HG03135 (cell line): Measurements from ENCODE around the gene PSORS1C1.

ENCODE experiments used
- ATAC-seq: cut with Tn5 transposase; IDR thresholded peaks from one replicate; pipeline ENCODE4 v1.9.1; 2021; ENCODE audit warnings: mild to moderate bottlenecking, moderate library complexity; ENCODE audit not compliant: unreplicated experiment

Gene PSORS1C1

GRCh38 chr6:31125162-31125561, 10.6 kb downstream of the PSORS1C1 start:
- ATAC-seq = no peak

GRCh38 chr6:31125586-31126363, 11.2 kb downstream of the PSORS1C1 start:
- ATAC-seq = no peak

GRCh38 chr6:31126396-31127175, 12.0 kb downstream of the PSORS1C1 start:
- ATAC-seq = no peak

- no peak for ATAC-seq
These were observed 13.6 kb downstream of the PSORS1C1 start for GRCh38 chr6:31128093-31128676.

- no peak for ATAC-seq
These were observed 14.5 kb downstream of the PSORS1C1 start for GRCh38 chr6:31129130-31129529.

GRCh38 chr6:31130751-31131150, 16.2 kb downstream of the PSORS1C1 start:
- ATAC-seq = no peak

GRCh38 chr6:31131595-31131994, 17.0 kb downstream of the PSORS1C1 start:
- no peak for ATAC-seq

- no peak for ATAC-seq
These were observed 18.2 kb downstream of the PSORS1C1 start for GRCh38 chr6:31132806-31133205.

- ATAC-seq = no peak
These were observed 21.1 kb downstream of the PSORS1C1 start for GRCh38 chr6:31135710-31136109.

GRCh38 chr6:31138982-31139381, 24.4 kb downstream of the PSORS1C1 start, which contains the start of gene PSORS1C2:
PSORS1C2 (minus strand) TSS chr6:31139066; CDS start chr6:31139026, 40 bp downstream.
- no peak for ATAC-seq

- ATAC-seq = no peak
These were observed 25.0 kb downstream of the PSORS1C1 start for GRCh38 chr6:31139599-31139998.

GRCh38 chr6:31140643-31141042, 26.0 kb downstream of the PSORS1C1 start:
- no peak for ATAC-seq

GRCh38 chr6:31142361-31142761, 27.8 kb downstream of the PSORS1C1 start:
- no peak for ATAC-seq

GRCh38 chr6:31143148-31143547, 28.5 kb downstream of the PSORS1C1 start:
- ATAC-seq = no peak

GRCh38 chr6:31144296-31144969, 29.8 kb downstream of the PSORS1C1 start:
- ATAC-seq = no peak

GRCh38 chr6:31144970-31145340, 30.4 kb downstream of the PSORS1C1 start:
- no peak for ATAC-seq

GRCh38 chr6:31145386-31145785, 30.8 kb downstream of the PSORS1C1 start:
- no peak for ATAC-seq

GRCh38 chr6:31149827-31150447, 35.3 kb downstream of the PSORS1C1 start:
- no peak for ATAC-seq

GRCh38 chr6:31152781-31153180, 38.2 kb downstream of the PSORS1C1 start:
- ATAC-seq = no peak

GRCh38 chr6:31154436-31154835, 39.8 kb downstream of the PSORS1C1 start:
- ATAC-seq = no peak

- ATAC-seq = no peak
These were observed 42.0 kb downstream of the PSORS1C1 start for GRCh38 chr6:31156641-31157040.
